NCI-H1436 (cell line): ENCODE data around the gene HK2.

ENCODE experiments used
- DNase-seq: peaks from one replicate; lab custom pipeline; 2025; lab: John Stamatoyannopoulos, UW

HK2 gene

GRCh38 chr2:74937221-74937880 lies 103.4 kb downstream of the HK2 start:
- DNase-seq: no peak

GRCh38 chr2:74938264-74938663 lies 104.3 kb downstream of the HK2 start:
- no peak for DNase-seq

- DNase-seq: no peak
Measured at GRCh38 chr2:74939919-74940812, 106.2 kb downstream of the HK2 start.

- DNase-seq: no peak
Measured at GRCh38 chr2:74941284-74941683, 107.4 kb downstream of the HK2 start.

GRCh38 chr2:74942263-74942662 lies 108.3 kb downstream of the HK2 start:
- no peak for DNase-seq
